HG03025 (cell line): Measurements from ENCODE around the gene PSMA6.
"Not testable (repeated sequence)": the region's sequence is repeated elsewhere in the genome, so short reads cannot be mapped to it uniquely, and the experiment has no call there.

Experiments used
- ATAC-seq: cut with Tn5 transposase; IDR thresholded peaks from one replicate; pipeline ENCODE4 v1.9.1; 2021; ENCODE audit warnings: mild to moderate bottlenecking, moderate library complexity; ENCODE audit not compliant: unreplicated experiment, low FRiP score

PSMA6 gene

GRCh38 chr14:35341454-35341750, 49.2 kb downstream of the PSMA6 start:
- ATAC-seq = no peak

- no peak for ATAC-seq
These were observed 49.7 kb downstream of the PSMA6 start for GRCh38 chr14:35341751-35342488.

GRCh38 chr14:35342489-35343010, 50.4 kb downstream of the PSMA6 start:
- no peak for ATAC-seq

- ATAC-seq = no peak
These were observed 51.5 kb downstream of the PSMA6 start for GRCh38 chr14:35343702-35344101.

- ATAC-seq = no peak
These were observed 52.1 kb downstream of the PSMA6 start for GRCh38 chr14:35344107-35344807.

- ATAC-seq = no peak
These were observed 54.6 kb downstream of the PSMA6 start for GRCh38 chr14:35346738-35347322.

- ATAC-seq = no peak
These were observed 55.3 kb downstream of the PSMA6 start for GRCh38 chr14:35347323-35348043.

DNA sequence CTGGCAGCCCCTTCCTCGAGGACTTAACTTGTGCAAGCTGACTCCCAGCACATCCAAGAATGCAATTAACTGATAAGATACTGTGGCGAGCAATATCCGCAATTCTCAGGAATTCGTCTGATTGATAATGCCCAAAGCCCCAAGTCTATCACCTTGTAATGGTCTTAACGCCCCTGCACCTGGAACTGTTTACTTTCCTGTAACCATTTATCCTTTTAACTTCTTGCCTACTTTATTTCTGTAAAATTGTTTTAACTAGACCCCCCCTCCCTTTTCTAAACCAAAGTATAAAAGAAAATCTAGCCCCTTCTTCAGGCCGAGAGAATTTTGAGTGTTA, 55.8 kb downstream of the PSMA6 start:
- not testable (repeated sequence) for ATAC-seq

GRCh38 chr14:35349496-35350365, 57.5 kb downstream of the PSMA6 start:
- ATAC-seq = no peak

GRCh38 chr14:35351497-35351896, 59.3 kb downstream of the PSMA6 start:
- no peak for ATAC-seq

DNA sequence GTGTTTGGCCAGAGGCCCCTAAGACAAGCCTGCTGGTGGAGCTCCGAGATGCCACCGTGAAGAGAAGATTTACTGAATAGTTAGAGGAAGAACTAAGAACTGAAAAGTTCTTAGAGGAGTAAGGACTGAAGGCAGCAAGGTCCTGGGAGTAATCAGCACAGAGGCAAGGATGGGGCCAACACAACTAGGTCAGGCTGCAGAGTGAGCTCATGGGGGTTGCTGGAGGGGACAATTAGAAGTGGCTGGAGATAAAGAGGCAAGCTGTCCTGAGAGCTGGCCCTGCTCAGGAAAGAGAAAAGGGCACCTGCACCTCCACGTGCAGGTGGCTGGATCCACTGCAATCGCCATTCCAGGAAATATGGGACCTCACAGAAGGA, 59.7 kb downstream of the PSMA6 start:
- no peak for ATAC-seq

DNA sequence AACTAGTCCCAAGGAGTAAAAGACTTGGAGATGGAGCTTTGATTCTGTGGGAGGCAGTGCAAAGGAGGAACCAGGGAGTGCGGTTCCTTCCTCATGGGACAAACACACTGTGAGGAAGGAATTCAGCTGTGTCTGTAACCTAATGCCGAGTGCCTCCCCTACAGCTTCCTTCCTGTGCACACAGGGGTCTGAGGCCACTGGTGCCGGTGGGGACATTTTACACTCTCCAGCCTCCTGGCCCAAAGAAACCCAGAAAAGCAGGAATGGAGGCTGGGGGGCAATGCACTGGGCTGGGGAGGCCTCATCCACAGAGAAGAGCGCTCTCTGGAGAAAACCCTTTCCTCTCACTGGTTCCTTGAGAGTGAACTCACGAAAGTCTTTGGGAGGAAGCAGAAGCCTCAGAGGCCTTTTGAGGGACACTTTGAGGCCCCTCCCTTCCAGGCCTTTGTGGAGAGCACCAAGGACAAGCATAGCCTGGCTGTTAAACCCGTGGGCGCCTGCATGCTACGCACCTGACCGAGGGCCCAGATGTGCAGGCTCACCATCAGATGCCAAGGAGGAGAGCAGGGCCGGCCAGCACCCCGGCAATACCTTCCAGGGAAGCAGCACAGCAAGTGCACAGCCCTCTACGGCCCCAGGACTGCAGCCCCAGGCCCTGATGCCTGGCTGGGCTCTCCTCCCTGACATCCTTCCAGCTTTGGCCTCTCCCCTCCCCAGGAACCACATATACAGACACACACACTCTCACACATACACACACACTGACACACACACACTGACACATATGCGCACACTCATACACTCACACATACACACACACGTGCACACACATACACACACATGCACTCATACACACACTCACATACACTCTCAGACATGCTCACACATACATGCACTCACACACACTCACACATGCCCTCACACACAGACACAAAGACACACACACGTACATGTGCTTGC, 60.4 kb downstream of the PSMA6 start:
- no peak for ATAC-seq

GRCh38 chr14:35353409-35354172, 61.4 kb downstream of the PSMA6 start:
- ATAC-seq = no peak

- not testable (repeated sequence) for ATAC-seq
These were observed 63.1 kb downstream of the PSMA6 start for GRCh38 chr14:35355235-35355634.

GRCh38 chr14:35355981-35356841, 64.0 kb downstream of the PSMA6 start:
- no peak for ATAC-seq

GRCh38 chr14:35359655-35360054, 67.5 kb downstream of the PSMA6 start:
- not testable (repeated sequence) for ATAC-seq

DNA sequence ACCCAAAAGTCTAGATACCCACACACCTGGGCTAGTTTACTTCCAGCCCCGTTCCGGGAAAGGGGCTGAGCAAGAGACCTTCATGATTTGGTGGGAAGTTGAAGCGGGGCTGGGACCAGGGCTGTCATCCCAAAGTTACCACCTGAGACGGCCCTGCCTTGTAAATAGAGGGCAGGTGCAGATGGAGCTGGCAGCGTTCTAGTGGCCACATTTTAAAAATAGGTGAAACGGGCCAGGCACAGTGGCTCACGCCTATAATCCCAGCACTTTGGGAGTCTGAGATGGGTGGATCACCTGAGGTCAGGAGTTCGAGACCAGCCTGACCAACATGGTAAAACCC, 68.9 kb downstream of the PSMA6 start:
- ATAC-seq = no peak

DNA sequence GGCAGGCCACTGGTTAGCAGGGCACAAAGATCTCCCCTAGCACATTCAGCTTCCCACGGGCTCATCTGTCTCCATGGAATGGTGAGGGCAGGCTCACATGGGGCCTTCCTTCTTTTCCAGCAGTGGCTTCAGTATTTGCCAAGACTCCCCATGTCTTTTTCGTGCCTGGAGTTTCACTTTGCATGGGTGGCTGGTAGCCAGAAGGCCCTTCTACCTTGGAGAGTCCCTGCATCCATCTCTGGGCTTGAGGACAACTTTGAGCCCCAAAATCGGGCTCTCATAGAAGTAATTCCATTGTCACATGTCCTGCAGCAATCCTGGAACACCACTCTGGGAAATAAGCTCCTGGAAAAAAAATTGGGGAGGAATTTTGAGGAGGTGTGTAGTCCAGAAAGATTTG, 70.3 kb downstream of the PSMA6 start:
- no peak for ATAC-seq
